Tibial artery (tissue), 4 donors: ENCODE data around the gene HSH2D.
"Not testable (repeated sequence)": the region's sequence is repeated elsewhere in the genome, so short reads cannot be mapped to it uniquely, and the experiment has no call there.

Experiments used
- DNase-seq, 2 donors: peaks; one replicate each; pipeline ENCODE4 v3.0.0-alpha.2; 2019
- H3K27ac ChIP-seq, 2 donors: fragments of 200-600 bp; sonication (generic) in 1 of 2; 1 replicate in 1 of 2; 2 replicates in 1 of 2; pipeline ENCODE4 v1.5.1; 2018 to 2019; ENCODE audit warnings: mild to moderate bottlenecking in 1 of 2
- H3K27me3 ChIP-seq, 2 donors: fragments of 200-600 bp; sonication (generic) in 1 of 2; one replicate each; pipeline versions ENCODE4 v1.5.1 to v1.6.0; 2016 to 2019
- H3K36me3 ChIP-seq, 3 donors: fragments of 200-600 bp; sonication (generic) in 2 of 3; one replicate each; pipeline ENCODE4 v1.5.1; 2016 to 2019; ENCODE audit warnings: mild to moderate bottlenecking in 2 of 3
- H3K4me1 ChIP-seq, 4 donors: fragments of 200-600 bp; sonication (generic) in 2 of 4; 1 replicate in 3 of 4; 2 replicates in 1 of 4; pipeline ENCODE4 v1.5.1; 2016 to 2019
- H3K4me3 ChIP-seq, 2 donors: fragments of 200-600 bp; sonication (generic) in 1 of 2; 1 replicate in 1 of 2; 2 replicates in 1 of 2; pipeline ENCODE4 v1.5.1; 2018 to 2019; ENCODE audit warnings: mild to moderate bottlenecking in 2 of 2
- H3K9me3 ChIP-seq, 3 donors: fragments of 200-600 bp; sonication (generic) in 1 of 3; one replicate each; pipeline ENCODE4 v1.5.1; 2016 to 2019
- CTCF ChIP-seq, 2 experiments: fragments of 200-600 bp in 1 of 2; fragments of 450-650 bp in 1 of 2; IDR thresholded peaks; one replicate each; pipeline ENCODE4 v1.5.1; 2017 to 2019; ENCODE audit warnings: antibody characterized with exemption in 2 of 2, mild to moderate bottlenecking in 1 of 2, moderate library complexity in 1 of 2
- intact Hi-C: fragments of 100-400 bp; cut with DNase I; formaldehyde crosslinking; loops from one replicate; pipeline ENCODE4 v1.15.0; 2023; ENCODE audit warnings: low total_unique reads

The HSH2D gene

GRCh38 chr19:16166417-16166816 is 22.9 kb downstream of the HSH2D start:
- Histone ChIP-seq H3K27me3 (peaks cover 0 to 8% of the 10 kb centered on the region in 2 donors), H3K27ac (no peak overlapping the region), H3K9me3 (no peaks in the 10 kb centered on the region), H3K4me1 (no peaks in the 10 kb centered on the region), H3K36me3 (no peaks in the 10 kb centered on the region), H3K4me3 (no peak overlapping the region)
- no peak for TF ChIP-seq CTCF (IDR thresholded peaks at IDR 0.05)
- no peak for DNase-seq
- intact Hi-C loops = no loop called here

- TF ChIP-seq CTCF (IDR thresholded peaks at IDR 0.05) = no peak
- no peaks in the 10 kb centered on the region for H3K4me1 ChIP-seq
- H3K4me3 ChIP-seq = no peak overlapping the region
- peaks cover 0 to 8% of the 10 kb centered on the region in 2 donors for H3K27me3 ChIP-seq
- intact Hi-C loops = no loop called here
- H3K27ac ChIP-seq = no peak overlapping the region
- H3K9me3 ChIP-seq = no peaks in the 10 kb centered on the region
- H3K36me3 ChIP-seq = no peaks in the 10 kb centered on the region
- DNase-seq = no peak
Observed at GRCh38 chr19:16167055-16167454, 23.6 kb downstream of the HSH2D start.

- Histone ChIP-seq H3K4me3 (no peak overlapping the region), H3K4me1 (no peaks in the 10 kb centered on the region), H3K27me3 (peaks cover 0 to 14% of the 10 kb centered on the region in 2 donors), H3K9me3 (no peaks in the 10 kb centered on the region), H3K36me3 (no peaks in the 10 kb centered on the region), H3K27ac (no peak overlapping the region)
- intact Hi-C loops = no loop called here
- no peak for TF ChIP-seq CTCF (IDR thresholded peaks at IDR 0.05)
- DNase-seq = no peak
Observed at GRCh38 chr19:16168465-16169081, 25.1 kb downstream of the HSH2D start.

GRCh38 chr19:16170134-16170533 is 26.6 kb downstream of the HSH2D start:
- Histone ChIP-seq H3K4me1 (no peaks in the 10 kb centered on the region), H3K9me3 (no peaks in the 10 kb centered on the region), H3K27me3 (peaks cover 0 to 15% of the 10 kb centered on the region in 2 donors), H3K36me3 (no peaks in the 10 kb centered on the region), H3K4me3 (no peak overlapping the region), H3K27ac (no peak overlapping the region)
- DNase-seq = no peak
- TF ChIP-seq CTCF (IDR thresholded peaks at IDR 0.05) = no peak
- intact Hi-C loops = no loop called here

GRCh38 chr19:16175954-16176353 is 32.5 kb downstream of the HSH2D start:
- Histone ChIP-seq H3K4me3 (no peak overlapping the region), H3K27ac (no peak overlapping the region), H3K36me3 (no peaks in the 10 kb centered on the region), H3K9me3 (no peaks in the 10 kb centered on the region), H3K27me3 (peaks cover 0 to 11% of the 10 kb centered on the region in 2 donors), H3K4me1 (no peaks in the 10 kb centered on the region)
- no peak for DNase-seq
- no peak for TF ChIP-seq CTCF (IDR thresholded peaks at IDR 0.05)
- intact Hi-C loops = no loop called here

GRCh38 chr19:16178866-16179265 is 35.4 kb downstream of the HSH2D start:
- H3K36me3 ChIP-seq, H3K27me3 ChIP-seq, DNase-seq, intact Hi-C loops, H3K4me1 ChIP-seq, H3K4me3 ChIP-seq, H3K27ac ChIP-seq, H3K9me3 ChIP-seq: not testable (repeated sequence)
